Esophagus muscularis mucosa (tissue), 3 donors: ENCODE data around the gene BEST3.

ENCODE experiments used
- EP300 ChIP-seq: sonication (generic); formaldehyde crosslinking; IDR thresholded peaks from one replicate; pipeline ENCODE4 v1.6.1; 2017; ENCODE audit warnings: antibody characterized with exemption
- TF ChIP-seq, protein P1 (sequence below), 3 experiments: fragments of 200-600 bp in 2 of 3; fragments of 450-650 bp in 1 of 3; sonication (generic) in 2 of 3; IDR thresholded peaks; one replicate each; pipeline ENCODE4 v1.5.1; 2017 to 2019; ENCODE audit warnings: antibody characterized with exemption in 3 of 3, mild to moderate bottlenecking in 2 of 3, moderate library complexity in 1 of 3

GRCh38 chr12:69663726-69664125 lies 35.4 kb downstream of the BEST3 start:
- TF ChIP-seq, protein P1, sequence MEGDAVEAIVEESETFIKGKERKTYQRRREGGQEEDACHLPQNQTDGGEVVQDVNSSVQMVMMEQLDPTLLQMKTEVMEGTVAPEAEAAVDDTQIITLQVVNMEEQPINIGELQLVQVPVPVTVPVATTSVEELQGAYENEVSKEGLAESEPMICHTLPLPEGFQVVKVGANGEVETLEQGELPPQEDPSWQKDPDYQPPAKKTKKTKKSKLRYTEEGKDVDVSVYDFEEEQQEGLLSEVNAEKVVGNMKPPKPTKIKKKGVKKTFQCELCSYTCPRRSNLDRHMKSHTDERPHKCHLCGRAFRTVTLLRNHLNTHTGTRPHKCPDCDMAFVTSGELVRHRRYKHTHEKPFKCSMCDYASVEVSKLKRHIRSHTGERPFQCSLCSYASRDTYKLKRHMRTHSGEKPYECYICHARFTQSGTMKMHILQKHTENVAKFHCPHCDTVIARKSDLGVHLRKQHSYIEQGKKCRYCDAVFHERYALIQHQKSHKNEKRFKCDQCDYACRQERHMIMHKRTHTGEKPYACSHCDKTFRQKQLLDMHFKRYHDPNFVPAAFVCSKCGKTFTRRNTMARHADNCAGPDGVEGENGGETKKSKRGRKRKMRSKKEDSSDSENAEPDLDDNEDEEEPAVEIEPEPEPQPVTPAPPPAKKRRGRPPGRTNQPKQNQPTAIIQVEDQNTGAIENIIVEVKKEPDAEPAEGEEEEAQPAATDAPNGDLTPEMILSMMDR (IDR thresholded peaks at IDR 0.05), result no peak
- no peak for TF ChIP-seq EP300
